SK-N-SH (cell line): ENCODE measurements around the gene CRK. TPM values are rescaled to one million over a fixed set of nuclear protein-coding genes. Genes with fewer than 3 reads are reported as not detected.

Experiments used
- CTCF ChIA-PET: fragments of 300-600, 350-600 bp; formaldehyde crosslinking; extraction: SDS; loops from one replicate; lab custom pipeline; 2021; lab: Yijun Ruan, JAX
- POLR2A ChIA-PET: fragments of 350-600 bp; sonication (Branson Sonifier 250); formaldehyde crosslinking; extraction: SDS; loops from one replicate; lab custom pipeline; 2020; ENCODE audit warnings: antibody characterized with exemption, inconsistent platforms; lab: Yijun Ruan, JAX
- DNase-seq: peaks from one replicate; pipeline ENCODE4 v3.0.0; 2012
- H2AFZ ChIP-seq: fragments of 200-600 bp; sonication (generic); 2 replicates; pipeline ENCODE4 v1.8.1; 2016; ENCODE audit warnings: antibody characterized with exemption, mild to moderate bottlenecking, low read depth
- H3F3A ChIP-seq: fragments of 200-600 bp; sonication (generic); replicated peaks from 2 replicates; pipeline ENCODE3; 2016; ENCODE audit warnings: antibody characterized with exemption, mild to moderate bottlenecking; ENCODE audit not compliant: insufficient read depth
- H3K27ac ChIP-seq, 2 experiments: fragments of 200-500 bp in 1 of 2; fragments of 200-600 bp in 1 of 2; sonication (Bioruptor generic) in 1 of 2; sonication (generic), shearing (Covaris generic) in 1 of 2; 2 replicates each; pipeline versions ENCODE4 v1.5.1 to v1.6.1; 2014 to 2016; ENCODE audit warnings: low read depth in 2 of 2, inconsistent platforms in 1 of 2, low read length in 1 of 2, mild to moderate bottlenecking in 1 of 2, mixed read lengths in 1 of 2
- H3K27me3 ChIP-seq: fragments of 200-600 bp; sonication (generic), shearing (Covaris generic); 2 replicates; pipeline ENCODE4 v1.6.1; 2016; ENCODE audit warnings: mixed run types; ENCODE audit not compliant: insufficient read depth
- H3K36me3 ChIP-seq, 2 experiments: fragments of 200-500 bp in 1 of 2; fragments of 200-600 bp in 1 of 2; sonication (Bioruptor generic) in 1 of 2; sonication (generic) in 1 of 2; replicated peaks in 1 of 2; 2 replicates each; pipeline versions ENCODE3 to v1.5.1; 2014 to 2016; ENCODE audit warnings: low read length in 1 of 2, mild to moderate bottlenecking in 1 of 2; ENCODE audit not compliant: insufficient read depth in 2 of 2, control insufficient read depth in 1 of 2
- H3K4me1 ChIP-seq, 2 experiments: fragments of 200-500 bp in 1 of 2; fragments of 200-600 bp in 1 of 2; sonication (Bioruptor generic) in 1 of 2; sonication (generic), shearing (Covaris generic) in 1 of 2; 2 replicates each; pipeline versions ENCODE4 v1.5.1 to v1.6.1; 2014 to 2016; ENCODE audit warnings: low read depth in 1 of 2, low read length in 1 of 2, mixed run types in 1 of 2; ENCODE audit not compliant: insufficient read depth in 2 of 2, control insufficient read depth in 1 of 2
- H3K4me2 ChIP-seq: fragments of 200-600 bp; sonication (generic), shearing (Covaris generic); 2 replicates; pipeline ENCODE4 v1.6.1; 2017; ENCODE audit warnings: mixed run types
- H3K4me3 ChIP-seq, 2 experiments: fragments of 200-500 bp in 1 of 2; fragments of 200-600 bp in 1 of 2; sonication (Bioruptor generic) in 1 of 2; sonication (generic), shearing (Covaris generic) in 1 of 2; 2 replicates each; pipeline versions ENCODE4 v1.5.1 to v1.8.1; 2014 to 2016; ENCODE audit warnings: low read depth in 2 of 2, inconsistent platforms in 1 of 2, low read length in 1 of 2, mild to moderate bottlenecking in 1 of 2, mixed read lengths in 1 of 2, moderate library complexity in 1 of 2
- H3K79me2 ChIP-seq: fragments of 200-600 bp; sonication (generic); 2 replicates; pipeline ENCODE4 v1.8.1; 2017; ENCODE audit warnings: mild to moderate bottlenecking; ENCODE audit not compliant: insufficient read depth
- H3K9ac ChIP-seq: fragments of 200-600 bp; sonication (generic); 2 replicates; pipeline ENCODE4 v1.6.1; 2017; ENCODE audit warnings: mixed run types
- H3K9me2 ChIP-seq: fragments of 200-600 bp; sonication (generic); 2 replicates; pipeline ENCODE4 v1.6.1; 2017; ENCODE audit warnings: mixed run types
- H3K9me3 ChIP-seq: fragments of 200-600 bp; sonication (generic); 2 replicates; pipeline ENCODE4 v1.6.1; 2017; ENCODE audit warnings: mixed run types, mild to moderate bottlenecking, moderate library complexity
- H4K20me1 ChIP-seq: fragments of 200-600 bp; sonication (generic); 2 replicates; pipeline ENCODE4 v1.6.1; 2017; ENCODE audit warnings: mild to moderate bottlenecking, mixed run types; ENCODE audit not compliant: insufficient read depth
- CTCF ChIP-seq: fragments of 200-600 bp; sonication (generic); IDR thresholded peaks from 2 replicates; pipeline ENCODE4 v1.6.1; 2017; ENCODE audit warnings: antibody characterized with exemption, mild to moderate bottlenecking, moderate library complexity
- FOSL2 ChIP-seq: IDR thresholded peaks from 2 replicates; pipeline ENCODE4 v1.4.0; 2012; ENCODE audit warnings: low read depth, mild to moderate bottlenecking, moderate library complexity, borderline replicate concordance
- FOXJ3 ChIP-seq: sonication (generic); formaldehyde crosslinking; IDR thresholded peaks from 2 replicates; pipeline ENCODE4 v1.5.1; 2020; ENCODE audit warnings: mild to moderate bottlenecking, missing genetic modification reagents
- GABPA ChIP-seq: IDR thresholded peaks from 2 replicates; pipeline ENCODE4 v1.4.0; 2012; ENCODE audit warnings: low read depth, mild to moderate bottlenecking
- GATA2 ChIP-seq: sonication (generic); formaldehyde crosslinking; IDR thresholded peaks from 2 replicates; pipeline ENCODE4 v1.5.0; 2020; ENCODE audit warnings: mild to moderate bottlenecking, missing genetic modification reagents
- NFIC ChIP-seq: IDR thresholded peaks from 2 replicates; pipeline ENCODE4 v1.4.0; 2012; ENCODE audit warnings: borderline replicate concordance
- NRF1 ChIP-seq: IDR thresholded peaks from 2 replicates; pipeline ENCODE4 v1.6.1; 2012; ENCODE audit warnings: low read depth, mild to moderate bottlenecking, low read length
- RAD21 ChIP-seq: IDR thresholded peaks from 2 replicates; pipeline ENCODE4 v1.6.1; 2012; ENCODE audit warnings: mild to moderate bottlenecking, low read length
- SIN3A ChIP-seq: IDR thresholded peaks from 2 replicates; pipeline ENCODE4 v1.6.1; 2012; ENCODE audit warnings: low read depth, mild to moderate bottlenecking, low read length, moderate library complexity, borderline replicate concordance
- TCF12 ChIP-seq: IDR thresholded peaks from 2 replicates; pipeline ENCODE4 v1.4.0; 2012
- TEAD4 ChIP-seq: IDR thresholded peaks from 2 replicates; pipeline ENCODE4 v1.4.0; 2012; ENCODE audit warnings: mild to moderate bottlenecking, borderline replicate concordance; ENCODE audit not compliant: insufficient read depth
- YY1 ChIP-seq: IDR thresholded peaks from 2 replicates; pipeline ENCODE4 v1.4.0; 2012; ENCODE audit warnings: low read depth, mild to moderate bottlenecking
- ZBTB33 ChIP-seq: IDR thresholded peaks from 2 replicates; pipeline ENCODE4 v1.4.0; 2012; ENCODE audit warnings: low read depth, borderline replicate concordance
- WGBS: methylation state at CpG from one replicate; pipeline ENCODE4 v1.1.6; 2017; ENCODE audit warnings: low lambda C conversion rate; 5-methylcytosine and 5-hydroxymethylcytosine counted together
- polyA plus RNA-seq, 3 experiments: library from polyadenylated mRNA; depleted of rRNA; stranded (reverse); fragments of >200 nt; gene quantifications; 2 replicates each; pipeline ENCODE4 v1.2.3, GENCODE V29; 2012
- TF ChIP-seq, protein P1 (sequence below): IDR thresholded peaks from 2 replicates; pipeline ENCODE4 v1.6.1; 2012; ENCODE audit warnings: mild to moderate bottlenecking, low read depth, low read length, moderate library complexity
- TF ChIP-seq, protein P2 (sequence below): IDR thresholded peaks from 2 replicates; pipeline ENCODE4 v1.4.0; 2012; ENCODE audit warnings: low read depth

The CRK gene
- polyA plus RNA-seq, 1 of the 3 experiments (the other 2 are of a cell fraction): 50.7 TPM

- Histone ChIP-seq H3K4me2 (no peak overlapping the region), H3K79me2 (peaks cover 7% of the 10 kb centered on the region)
- POLR2A ChIA-PET: interaction anchor here (3.2 kb wide), 1 partner anchor 21 kb away, joined by 14 read pairs; the partner anchor contains the start of gene INPP5K
Observed at GRCh38 chr17:1495265-1495989, 39.4 kb upstream of the CRK start.

DNA sequence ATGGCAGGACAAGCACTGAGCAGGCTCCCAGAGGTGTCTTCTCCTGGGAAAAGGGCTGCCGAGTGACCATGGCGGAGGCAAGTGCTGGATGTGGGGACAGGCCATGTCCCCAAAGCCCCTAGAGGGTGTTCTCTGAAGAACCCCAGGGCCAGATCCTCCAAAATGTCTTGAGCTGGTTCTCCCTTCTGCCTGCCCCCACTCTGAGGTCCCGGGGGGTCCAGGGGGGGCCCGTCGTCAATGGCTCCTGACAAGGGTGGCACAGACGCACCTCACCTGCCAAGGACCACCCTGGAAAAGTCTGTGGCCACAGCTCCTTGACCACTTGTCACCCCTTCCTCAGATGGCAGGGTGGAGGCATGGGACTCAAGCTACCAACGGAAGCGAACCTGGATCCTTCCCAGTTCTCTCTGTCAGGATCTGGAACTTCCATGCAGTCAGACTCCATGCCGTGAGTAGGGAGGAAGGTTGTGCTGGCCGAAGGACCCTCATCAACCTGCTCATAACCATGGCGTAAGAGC lies 38.8 kb upstream of the CRK start:
- H3K4me2 ChIP-seq: no peak overlapping the region
- CTCF ChIA-PET: interaction anchor here (0.8 to 1.1 kb wide), 2 partner anchors 20 to 226 kb away, joined by 3 read pairs; no protein-coding TSS in a partner anchor
- WGBS: 70% methylated on average over 2 of the region's 11 CpGs
- TF ChIP-seq TCF12 (no peak), FOXJ3 (CRISPR knock-in tag) (no peak), GATA2 (no peak), GABPA (no peak), FOSL2 (no peak), NRF1 (no peak), YY1 (no peak), SIN3A (no peak), CTCF (no peak), RAD21 (no peak)
- TF ChIP-seq, protein P1, sequence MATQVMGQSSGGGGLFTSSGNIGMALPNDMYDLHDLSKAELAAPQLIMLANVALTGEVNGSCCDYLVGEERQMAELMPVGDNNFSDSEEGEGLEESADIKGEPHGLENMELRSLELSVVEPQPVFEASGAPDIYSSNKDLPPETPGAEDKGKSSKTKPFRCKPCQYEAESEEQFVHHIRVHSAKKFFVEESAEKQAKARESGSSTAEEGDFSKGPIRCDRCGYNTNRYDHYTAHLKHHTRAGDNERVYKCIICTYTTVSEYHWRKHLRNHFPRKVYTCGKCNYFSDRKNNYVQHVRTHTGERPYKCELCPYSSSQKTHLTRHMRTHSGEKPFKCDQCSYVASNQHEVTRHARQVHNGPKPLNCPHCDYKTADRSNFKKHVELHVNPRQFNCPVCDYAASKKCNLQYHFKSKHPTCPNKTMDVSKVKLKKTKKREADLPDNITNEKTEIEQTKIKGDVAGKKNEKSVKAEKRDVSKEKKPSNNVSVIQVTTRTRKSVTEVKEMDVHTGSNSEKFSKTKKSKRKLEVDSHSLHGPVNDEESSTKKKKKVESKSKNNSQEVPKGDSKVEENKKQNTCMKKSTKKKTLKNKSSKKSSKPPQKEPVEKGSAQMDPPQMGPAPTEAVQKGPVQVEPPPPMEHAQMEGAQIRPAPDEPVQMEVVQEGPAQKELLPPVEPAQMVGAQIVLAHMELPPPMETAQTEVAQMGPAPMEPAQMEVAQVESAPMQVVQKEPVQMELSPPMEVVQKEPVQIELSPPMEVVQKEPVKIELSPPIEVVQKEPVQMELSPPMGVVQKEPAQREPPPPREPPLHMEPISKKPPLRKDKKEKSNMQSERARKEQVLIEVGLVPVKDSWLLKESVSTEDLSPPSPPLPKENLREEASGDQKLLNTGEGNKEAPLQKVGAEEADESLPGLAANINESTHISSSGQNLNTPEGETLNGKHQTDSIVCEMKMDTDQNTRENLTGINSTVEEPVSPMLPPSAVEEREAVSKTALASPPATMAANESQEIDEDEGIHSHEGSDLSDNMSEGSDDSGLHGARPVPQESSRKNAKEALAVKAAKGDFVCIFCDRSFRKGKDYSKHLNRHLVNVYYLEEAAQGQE: no peak

More at GRCh38 chr17:1495265-1495989, 39.4 kb upstream of the CRK start:
- no peak overlapping the region for H3K9ac ChIP-seq
- peaks cover 13% of the 10 kb centered on the region for H3F3A ChIP-seq
- H2AFZ ChIP-seq: no peak overlapping the region
- TF ChIP-seq TEAD4: 0 out of 2 replicates have a peak, but pooled peaks have one; percentile 8
- TF ChIP-seq, protein P2, sequence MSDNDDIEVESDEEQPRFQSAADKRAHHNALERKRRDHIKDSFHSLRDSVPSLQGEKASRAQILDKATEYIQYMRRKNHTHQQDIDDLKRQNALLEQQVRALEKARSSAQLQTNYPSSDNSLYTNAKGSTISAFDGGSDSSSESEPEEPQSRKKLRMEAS: 0 out of 2 replicates have a peak, but pooled peaks have one; percentile 16
- no peak for TF ChIP-seq ZBTB33
- peak; percentile 67; the same call in 1 of the 2 replicates for TF ChIP-seq NFIC
- H3K9me2 ChIP-seq: no peaks in the 10 kb centered on the region
- 77% methylated on average over 11 of the region's 14 CpGs for WGBS
- H3K27ac ChIP-seq: peak overlapping the region in 1 of 2 experiments; percentile 48; a peak in 1 of 4 replicates
- H3K9me3 ChIP-seq: no peaks in the 10 kb centered on the region
- no peak for DNase-seq
- CTCF ChIA-PET: interaction anchor here (0.8 to 1.9 kb wide), 3 partner anchors 20 to 227 kb away, joined by 3 to 5 read pairs (median 3); no protein-coding TSS in a partner anchor
- no peak overlapping the region for H3K4me3 ChIP-seq
- no peaks in the 10 kb centered on the region for H3K27me3 ChIP-seq
- H3K36me3 ChIP-seq: peaks cover 0 to 12% of the 10 kb centered on the region in 2 experiments
- peaks cover 8 to 19% of the 10 kb centered on the region in 2 experiments; a peak in 3 of 4 replicates for H3K4me1 ChIP-seq
- no peaks in the 10 kb centered on the region for H4K20me1 ChIP-seq

More for the DNA sequence above, 38.8 kb upstream of the CRK start:
- Histone ChIP-seq H3K36me3 (peaks cover 0 to 12% of the 10 kb centered on the region in 2 experiments), H3K9ac (no peak overlapping the region), H4K20me1 (no peaks in the 10 kb centered on the region), H3K9me2 (no peaks in the 10 kb centered on the region), H3K27me3 (no peaks in the 10 kb centered on the region), H2AFZ (no peak overlapping the region), H3F3A (peaks cover 13% of the 10 kb centered on the region), H3K9me3 (no peaks in the 10 kb centered on the region), H3K4me1 (peaks cover 8 to 23% of the 10 kb centered on the region in 2 experiments; a peak in 3 of 4 replicates), H3K27ac (peak overlapping the region in 1 of 2 experiments; percentile 48; a peak in 1 of 4 replicates), H3K79me2 (peaks cover 13% of the 10 kb centered on the region), H3K4me3 (no peak overlapping the region)
- POLR2A ChIA-PET: interaction anchor here (3.2 kb wide), 1 partner anchor 22 kb away, joined by 14 read pairs; the partner anchor contains the start of gene INPP5K
- DNase-seq: no peak
